Measurements from ENCODE around the gene CAMK2D.

The CAMK2D gene

GRCh38 chr4:113505044-113505443 is 256.5 kb downstream of the CAMK2D start:
- no peak for DNase-seq

- no peak for DNase-seq
Measured at GRCh38 chr4:113504422-113504821, 257.1 kb downstream of the CAMK2D start.

GRCh38 chr4:113503691-113504090 is 257.8 kb downstream of the CAMK2D start:
- DNase-seq, result no peak

DNA sequence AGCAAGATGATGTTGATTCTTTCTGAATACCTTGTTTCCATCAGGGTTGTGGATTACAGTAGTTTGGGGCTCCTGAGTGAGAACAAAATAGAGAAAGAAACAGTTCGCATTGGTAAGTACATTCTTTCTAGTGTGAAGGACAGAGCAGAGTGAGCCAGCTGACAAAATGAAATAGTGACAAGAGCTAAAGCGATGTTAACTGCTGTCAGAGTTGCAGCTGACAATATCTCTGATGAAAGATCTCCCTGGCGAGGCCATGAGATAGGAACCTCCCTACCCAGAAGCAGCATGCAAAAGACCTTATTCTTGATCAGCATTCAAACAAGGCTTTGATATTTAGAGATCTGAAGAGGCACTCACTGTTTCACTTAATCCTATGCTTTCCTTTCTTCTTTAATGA is 258.6 kb downstream of the CAMK2D start:
- DNase-seq, result no peak

DNA sequence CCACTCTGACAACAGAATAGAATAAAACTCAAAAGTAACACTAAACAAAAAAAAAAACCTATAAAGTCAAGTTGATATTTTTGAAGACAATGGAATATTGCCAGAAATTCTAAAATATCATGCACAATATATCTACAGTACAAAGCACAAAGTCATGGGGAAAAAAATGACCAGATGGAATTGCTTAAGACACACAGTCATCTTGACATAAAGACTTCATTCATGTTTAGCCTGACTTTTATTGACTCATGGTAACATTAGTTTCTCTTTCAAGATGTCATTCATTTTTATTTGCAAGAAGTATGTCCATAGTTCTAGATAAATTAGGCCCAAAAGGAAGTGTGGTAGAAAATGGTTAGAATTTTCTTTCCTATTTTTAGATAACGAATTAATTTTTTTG is 259.1 kb downstream of the CAMK2D start:
- no peak for DNase-seq

DNA sequence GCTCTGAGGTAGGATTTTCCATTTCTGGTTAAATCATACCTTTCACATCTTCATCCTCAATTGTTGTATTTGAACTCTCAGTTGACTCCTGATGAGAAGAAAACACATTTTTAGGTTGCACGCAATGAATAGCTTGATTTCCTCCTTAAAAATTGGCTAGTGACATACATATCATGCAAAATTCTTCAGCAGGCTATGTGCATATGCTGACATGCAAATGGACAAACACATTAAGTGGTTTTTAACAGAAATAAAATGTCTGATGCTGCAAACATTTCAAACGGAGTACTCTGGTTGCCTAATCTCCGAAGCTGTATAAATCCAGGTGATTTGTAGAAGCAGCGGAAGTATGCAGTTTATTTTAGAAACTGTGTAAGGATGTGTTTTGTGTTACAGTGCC is 261.1 kb downstream of the CAMK2D start:
- DNase-seq, result no peak

DNA sequence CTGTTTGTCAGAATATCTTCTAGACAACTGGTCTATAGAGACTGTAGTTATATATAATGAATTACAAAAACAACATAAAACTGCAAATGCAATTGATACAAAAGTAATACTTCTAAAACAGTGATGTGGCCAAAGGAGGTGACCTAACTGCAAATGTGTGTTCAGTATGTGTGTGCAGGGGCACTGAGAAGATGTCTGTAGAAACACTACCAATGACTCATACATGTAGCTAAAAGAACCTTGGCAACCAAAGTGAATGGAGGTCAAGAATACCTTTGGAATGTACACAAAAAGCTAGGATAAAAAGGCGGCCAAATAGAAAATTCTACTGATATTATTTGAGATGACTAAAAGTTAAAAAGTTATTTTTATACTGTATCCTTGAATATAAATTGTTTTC is 261.8 kb downstream of the CAMK2D start:
- DNase-seq, result no peak

- no peak for DNase-seq
Measured at GRCh38 chr4:113499166-113499565, 262.4 kb downstream of the CAMK2D start.

DNA sequence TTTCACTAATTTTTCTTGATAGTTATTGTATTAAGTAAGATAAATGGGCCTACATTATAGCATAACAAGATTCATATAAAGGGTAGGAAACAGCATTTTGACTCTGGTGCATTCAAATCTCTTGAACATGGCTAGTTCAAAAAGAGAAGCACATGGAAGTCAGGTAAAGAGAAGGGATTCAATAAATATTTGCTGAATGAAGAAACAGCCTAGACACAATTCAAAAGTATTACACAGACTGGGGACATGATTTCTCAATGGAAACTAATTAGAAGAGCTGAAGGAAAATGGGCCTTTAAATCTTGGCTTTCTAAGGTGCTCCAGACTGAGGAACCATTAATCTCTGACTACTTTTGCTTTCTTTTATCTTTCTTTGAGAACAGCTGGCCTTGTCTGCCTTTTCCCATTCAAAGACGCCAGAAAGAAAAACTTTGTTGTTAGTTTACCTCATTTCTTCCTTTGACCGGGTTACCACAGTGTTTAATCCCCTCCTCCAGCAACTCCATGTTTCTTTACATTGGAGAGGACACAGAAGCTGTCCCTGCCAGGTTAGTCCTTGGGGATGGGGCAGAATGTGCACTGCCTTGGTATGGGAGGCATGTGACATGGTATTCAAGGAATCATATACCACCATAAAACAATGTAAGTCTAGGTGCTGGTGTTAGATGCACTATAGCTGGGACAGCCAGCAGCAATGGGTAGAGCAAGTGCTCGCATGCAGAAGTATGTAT is 264.2 kb downstream of the CAMK2D start:
- no peak for DNase-seq

DNA sequence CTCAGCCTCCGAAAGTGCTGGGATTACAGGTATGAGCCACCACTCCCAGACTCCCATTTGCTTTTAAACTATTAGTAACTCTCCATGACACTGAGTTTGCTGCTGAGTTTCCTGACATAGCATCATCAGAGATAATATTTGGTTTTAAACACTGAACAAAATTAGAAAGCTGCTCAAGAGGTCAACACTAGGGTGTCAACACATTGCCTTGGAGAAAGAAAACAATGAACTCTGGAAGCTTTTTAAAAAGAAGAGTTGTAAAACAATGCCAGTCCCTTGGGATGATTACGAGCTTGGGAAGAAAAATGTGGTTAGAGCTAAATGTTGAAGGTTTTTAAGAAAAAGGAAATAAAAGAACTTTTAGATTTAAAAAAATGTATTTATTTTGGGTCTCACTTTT is 264.8 kb downstream of the CAMK2D start:
- DNase-seq, result no peak

DNA sequence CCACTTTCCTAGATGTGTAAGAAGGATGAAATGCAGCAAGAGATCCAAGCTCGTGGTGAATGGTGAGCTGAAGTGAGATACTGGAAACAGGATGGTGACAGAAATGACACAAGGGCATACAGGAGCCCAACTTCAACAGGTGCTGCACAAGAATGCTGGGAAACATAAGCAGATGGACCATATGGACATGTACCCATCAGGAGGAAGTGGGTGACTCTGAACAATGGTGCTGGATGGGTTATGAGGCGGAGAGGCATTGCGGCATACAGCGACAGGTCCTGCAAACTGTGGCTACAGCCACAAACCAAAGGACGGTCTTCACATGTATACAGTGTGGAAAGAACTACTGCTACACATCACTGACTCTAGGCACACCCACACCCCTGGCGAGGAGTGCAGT is 265.7 kb downstream of the CAMK2D start:
- no peak for DNase-seq

GRCh38 chr4:113483131-113483530 is 278.4 kb downstream of the CAMK2D start:
- DNase-seq, result no peak

DNA sequence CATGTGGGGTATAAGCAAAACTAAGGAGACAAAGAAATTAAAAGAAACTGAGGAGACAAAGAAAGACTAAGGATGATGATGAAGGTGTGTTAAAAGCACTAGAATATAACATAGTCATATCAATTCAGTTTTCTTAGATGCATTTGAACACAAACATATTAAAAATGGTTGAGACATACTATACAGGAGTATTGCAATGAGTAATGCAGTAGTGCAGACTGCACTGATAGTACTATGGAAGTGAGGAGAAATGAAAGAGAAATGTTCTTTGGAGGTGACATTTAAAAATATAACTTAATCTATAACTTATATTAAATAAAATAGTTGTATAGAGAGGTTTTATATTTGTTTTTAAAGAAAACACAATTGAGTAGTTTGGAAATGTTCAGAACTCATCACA is 279.2 kb downstream of the CAMK2D start:
- no peak for DNase-seq

- no peak for DNase-seq
Measured at GRCh38 chr4:113481820-113482219, 279.7 kb downstream of the CAMK2D start.

DNA sequence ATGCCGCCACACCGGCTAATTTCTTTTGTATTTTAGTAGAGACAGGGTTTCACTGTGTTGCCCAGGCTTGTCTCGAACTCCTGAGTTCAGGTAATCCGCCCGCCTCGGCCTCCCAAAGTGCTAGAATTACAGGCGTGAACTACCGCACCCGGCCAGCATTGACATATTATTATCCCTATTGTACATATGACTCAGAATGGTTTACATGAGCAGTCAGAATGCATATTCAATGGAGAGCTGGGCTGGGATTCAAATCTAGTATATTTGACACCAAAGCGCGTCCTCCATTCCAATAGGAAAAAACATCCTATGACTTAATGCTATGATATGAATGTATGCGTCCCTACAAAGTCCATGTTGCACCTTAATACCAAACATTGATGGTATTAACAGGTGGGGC is 281.4 kb downstream of the CAMK2D start:
- no peak for DNase-seq

DNA sequence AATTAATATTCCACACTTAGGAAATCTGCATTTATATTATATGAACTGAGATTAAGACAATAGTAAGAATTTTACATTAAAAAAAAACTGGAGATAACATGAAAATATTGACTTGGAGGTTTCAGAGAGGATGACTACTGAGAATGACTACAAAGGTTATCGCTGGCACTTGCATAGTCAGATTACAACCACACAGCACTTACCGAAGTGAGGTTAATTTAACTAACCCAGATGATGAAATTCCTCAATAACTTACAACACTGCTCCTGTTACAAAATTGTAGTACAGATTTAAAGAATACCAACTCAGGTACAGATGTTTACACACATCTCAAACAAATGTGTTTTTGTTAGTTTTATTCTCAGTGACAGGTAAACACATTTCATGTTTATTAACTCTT is 283.5 kb downstream of the CAMK2D start:
- DNase-seq, result no peak

DNA sequence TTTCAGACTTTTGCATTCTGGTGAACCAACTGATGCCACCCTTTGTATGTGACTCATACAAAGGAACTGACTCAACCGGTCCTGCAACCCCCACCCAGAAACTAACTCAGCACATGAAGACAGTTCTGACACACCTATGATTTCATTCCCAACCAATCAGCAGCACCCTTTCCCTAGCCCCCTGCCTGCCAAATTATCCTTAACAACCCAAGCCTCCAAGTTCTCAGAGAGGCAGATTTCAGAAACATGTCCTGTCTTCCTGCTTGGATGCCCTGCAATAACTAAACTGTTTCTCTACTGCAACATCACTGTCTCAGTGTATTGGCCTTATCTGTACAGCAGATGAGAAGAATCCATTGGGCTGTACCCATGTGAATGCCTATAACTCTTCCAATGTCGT is 284.7 kb downstream of the CAMK2D start:
- no peak for DNase-seq

GRCh38 chr4:113474017-113474416 is 287.5 kb downstream of the CAMK2D start:
- no peak for DNase-seq

DNA sequence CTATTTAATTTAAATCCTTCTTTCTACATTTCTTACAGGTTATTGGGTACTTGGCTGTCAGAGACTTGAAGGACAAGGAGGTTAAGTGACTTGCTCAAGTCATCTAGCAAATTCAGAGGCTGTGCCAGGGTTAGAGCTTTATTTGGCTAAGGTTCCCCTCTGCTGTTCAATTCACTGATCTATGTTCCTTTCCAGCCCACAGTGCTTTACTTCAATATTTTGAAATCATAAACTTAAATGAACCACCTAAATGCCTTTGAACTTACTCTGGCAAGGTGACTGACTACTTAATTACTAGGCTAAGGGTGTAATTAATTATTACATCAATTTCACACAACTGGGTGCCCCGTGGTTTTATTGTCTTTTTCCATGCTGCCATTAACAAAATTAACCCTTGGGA is 288.7 kb downstream of the CAMK2D start:
- no peak for DNase-seq

DNA sequence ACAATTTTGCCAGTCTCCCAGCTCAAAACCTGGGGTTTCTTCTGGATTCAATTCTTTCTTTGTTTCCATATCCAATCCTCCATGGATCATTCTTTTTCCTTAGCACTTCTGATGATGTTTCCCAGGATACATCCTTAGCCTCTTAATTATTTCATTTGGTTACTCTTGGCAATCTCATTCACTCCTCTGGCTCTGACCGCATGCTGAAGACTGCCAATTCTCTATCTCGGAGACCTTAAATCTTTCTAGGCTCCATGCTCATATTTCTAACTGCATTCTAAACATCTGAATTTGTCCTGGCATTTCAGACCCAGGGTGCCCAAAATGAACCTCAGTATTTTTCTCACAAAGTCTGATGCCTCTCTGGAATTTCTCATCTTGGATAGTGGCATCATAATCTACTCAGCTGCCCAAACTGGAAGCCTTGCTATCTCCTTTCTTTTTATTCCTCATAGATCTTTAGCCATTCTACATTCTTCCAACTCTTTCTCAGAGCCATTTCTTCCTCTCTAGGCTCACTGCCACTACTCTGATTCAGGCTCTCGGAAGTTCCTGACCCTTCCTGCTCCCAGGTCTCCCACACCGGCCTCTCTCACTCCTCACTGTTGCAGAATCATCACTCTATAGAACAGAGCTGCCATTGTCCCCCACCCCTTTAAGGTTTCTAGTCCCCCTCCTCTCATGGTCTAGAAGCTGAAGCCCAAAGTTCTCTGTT is 290.2 kb downstream of the CAMK2D start:
- DNase-seq, result no peak

DNA sequence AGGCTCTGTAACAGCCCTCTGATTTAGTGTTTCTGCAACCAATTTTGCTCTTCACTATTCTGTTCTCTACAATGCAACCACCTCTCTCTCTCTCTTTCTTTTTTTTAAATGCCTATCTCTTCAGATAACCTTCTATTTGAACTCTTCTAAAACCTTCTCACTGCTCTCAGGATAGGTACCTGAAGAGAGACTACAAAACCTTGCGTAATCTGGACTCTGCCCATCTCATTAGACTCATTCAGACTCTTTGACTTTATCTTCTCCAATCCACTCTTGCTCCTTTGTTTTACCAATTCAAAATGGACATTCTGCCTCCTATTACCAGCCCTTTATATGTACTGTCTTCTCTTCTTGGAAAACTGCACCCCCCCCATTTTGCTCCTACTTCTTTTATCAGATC is 291.6 kb downstream of the CAMK2D start:
- DNase-seq, result no peak

- no peak for DNase-seq
Measured at GRCh38 chr4:113469023-113469390, 292.5 kb downstream of the CAMK2D start.

GRCh38 chr4:113468165-113469022 is 293.1 kb downstream of the CAMK2D start:
- DNase-seq, result no peak

DNA sequence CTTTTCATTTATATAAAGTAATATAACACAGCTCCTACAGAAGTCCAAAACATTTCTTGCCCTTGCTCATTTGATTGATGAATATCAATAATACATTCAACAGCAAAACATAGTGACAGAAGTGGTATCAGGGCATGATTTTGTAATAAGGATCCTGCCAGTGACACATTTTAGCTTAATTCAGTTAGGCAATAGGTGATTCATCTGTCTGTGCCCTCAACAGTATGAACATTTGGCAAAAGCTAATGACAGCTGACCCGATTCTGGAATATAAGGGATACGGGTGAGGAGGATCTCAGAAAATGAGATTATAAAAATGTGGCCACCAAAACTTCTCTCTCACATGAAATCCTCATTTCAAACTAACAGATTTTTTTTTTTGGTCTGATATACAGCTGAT is 294.0 kb downstream of the CAMK2D start:
- no peak for DNase-seq
